EL (cell line): ENCODE data around the gene CYREN.

ENCODE experiments used
- DNase-seq: peaks from one replicate; pipeline ENCODE4 v3.0.0-alpha.2; 2016

The CYREN gene

DNA sequence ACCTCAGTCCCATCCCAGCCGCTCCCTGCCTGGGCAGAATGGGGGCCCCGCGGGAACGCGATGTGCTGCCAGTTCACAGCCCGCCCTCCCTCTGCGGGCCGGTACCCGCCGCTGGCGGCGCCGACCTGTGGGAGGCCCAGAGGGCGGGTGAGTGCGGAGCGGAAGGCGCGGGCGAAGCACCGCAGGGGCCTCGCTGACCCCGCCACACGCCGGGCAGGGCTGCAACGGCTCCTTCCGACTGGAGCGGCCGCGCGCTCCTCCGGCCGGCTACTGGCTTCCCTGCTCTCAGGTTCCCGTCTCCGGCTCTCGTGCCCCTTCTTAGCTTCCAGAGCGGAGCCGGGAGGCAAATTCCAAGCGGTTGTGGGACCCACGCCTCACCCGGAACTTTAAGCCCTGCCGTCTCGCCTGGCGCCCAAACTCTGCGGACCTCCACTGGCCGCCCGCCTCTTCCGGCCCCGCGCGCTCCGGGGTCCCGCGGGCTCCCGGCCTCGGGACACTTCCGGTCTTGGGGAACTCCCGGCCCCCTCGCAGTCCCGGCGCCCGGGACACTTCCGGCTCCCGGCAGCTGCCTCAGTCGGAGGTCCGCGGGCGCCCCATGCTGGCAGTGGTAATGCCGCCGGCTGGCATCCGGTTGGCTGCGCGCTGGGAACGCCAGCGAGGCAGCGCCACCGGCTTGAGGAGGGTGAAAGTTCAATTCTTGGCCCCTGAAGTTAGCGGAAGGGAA lies at the start of gene CYREN:
CYREN (minus strand) TSS at position 434 of the 724 bp plus-strand sequence. CDS start 1,785 bp downstream, outside the sequence.
- DNase-seq: peak; percentile 95

DNA sequence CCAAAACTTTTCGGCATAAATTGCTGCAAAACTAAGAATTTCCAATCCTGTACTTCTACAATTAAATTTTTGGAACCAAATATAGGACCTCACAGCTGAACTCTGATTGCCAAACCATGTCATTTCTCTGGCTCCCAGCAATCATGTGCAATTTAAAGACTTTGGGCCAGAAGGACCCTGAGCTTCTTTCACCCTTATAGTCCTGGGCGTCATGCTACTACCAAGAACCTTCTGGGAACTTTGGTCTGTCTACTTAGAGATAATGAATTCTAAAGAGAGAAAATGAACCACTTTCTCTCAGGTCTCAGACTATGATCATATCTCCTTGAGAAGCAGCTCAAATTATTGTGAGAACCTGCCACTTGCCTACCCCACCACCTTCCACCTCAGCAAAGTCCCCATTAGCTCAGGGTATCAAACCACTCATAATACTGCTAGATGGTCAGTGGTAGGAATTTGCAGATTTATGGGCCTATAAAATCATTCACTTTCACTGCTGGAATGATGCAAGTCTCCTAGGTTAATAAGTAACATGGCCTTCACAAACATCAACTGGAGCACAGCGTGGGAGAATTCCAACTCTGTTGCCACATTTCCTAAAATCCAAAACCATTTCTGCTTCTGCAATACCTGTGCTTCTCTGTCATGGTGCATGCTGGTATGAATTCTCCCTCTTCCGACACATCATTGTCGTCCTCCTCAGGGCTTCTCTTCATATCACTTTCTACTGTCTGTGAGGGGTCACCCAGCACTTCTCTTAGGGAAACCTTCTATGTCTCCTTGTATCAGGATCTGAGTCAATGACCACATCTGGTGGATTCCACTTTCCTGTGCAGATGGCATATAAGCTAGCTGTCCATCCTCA lies 47.4 kb upstream of the CYREN start:
- no peak for DNase-seq

DNA sequence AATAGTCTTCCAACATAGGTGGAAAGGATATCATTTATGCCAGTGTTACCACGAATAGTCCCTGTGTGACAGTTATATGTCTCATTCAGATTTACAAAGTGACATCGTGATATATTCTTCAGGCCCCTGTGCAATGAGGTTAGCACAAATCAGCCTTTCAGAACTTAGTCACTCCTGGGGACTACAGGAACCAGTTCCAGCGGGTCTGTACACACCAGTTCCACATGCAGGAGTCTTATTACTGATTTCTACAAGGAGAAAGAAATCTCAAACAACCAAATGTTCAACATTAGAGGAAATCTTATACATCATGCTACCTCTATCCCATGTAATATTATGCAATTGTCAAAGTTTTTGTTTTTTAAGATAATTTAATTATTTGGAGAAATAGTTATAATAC lies 45.2 kb upstream of the CYREN start:
- no peak for DNase-seq

GRCh38 chr7:135215180-135215579 lies 44.7 kb upstream of the CYREN start:
- no peak for DNase-seq

- DNase-seq: no peak
Measured at GRCh38 chr7:135213831-135214230, 43.3 kb upstream of the CYREN start.

- DNase-seq: peak; percentile 43
Measured at GRCh38 chr7:135211946-135212685, 41.6 kb upstream of the CYREN start.

DNA sequence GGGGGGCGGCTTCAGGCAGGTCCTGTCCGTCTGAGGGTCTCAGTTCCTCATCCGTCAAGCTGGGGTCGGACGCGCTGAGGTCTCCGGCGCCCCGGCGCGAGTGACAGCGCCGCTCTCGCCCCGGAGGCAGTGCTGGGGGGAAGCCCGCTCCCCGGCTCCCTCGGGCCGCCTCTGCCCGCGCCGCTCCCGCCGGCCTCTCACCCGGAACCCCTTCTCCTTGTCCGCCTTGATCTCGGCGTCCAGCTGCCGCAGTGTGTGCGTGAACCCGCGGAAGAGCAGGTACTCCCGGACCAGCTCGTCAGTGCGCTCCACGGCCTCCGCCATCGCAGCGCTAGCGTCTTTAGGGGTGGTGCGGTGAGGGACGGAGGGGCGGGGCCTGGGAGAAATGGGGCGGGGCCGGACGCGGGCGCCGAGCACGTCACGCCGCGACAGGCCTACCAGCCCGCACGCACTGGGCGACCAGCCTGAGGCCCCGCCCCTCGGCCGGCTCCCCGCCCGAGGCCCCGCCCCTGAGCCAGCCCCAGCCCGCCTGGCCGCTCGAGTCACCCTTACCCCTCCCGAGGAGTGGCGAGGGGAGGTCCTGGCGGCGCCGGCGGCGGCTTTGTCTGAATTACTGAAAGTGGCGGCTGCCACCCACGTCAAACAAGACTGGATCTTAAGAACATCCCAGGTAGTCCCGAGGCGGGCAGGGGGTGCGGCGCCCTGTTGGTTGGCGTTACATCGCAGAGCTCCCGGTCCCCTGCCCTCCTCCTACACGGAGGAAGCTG lies 40.9 kb upstream of the CYREN start, which contains the start of gene WDR91:
WDR91 (minus strand) TSS at position 348 of the 767 bp plus-strand sequence; CDS start at position 324, 24 bp downstream.
- peak; percentile 92 for DNase-seq

DNA sequence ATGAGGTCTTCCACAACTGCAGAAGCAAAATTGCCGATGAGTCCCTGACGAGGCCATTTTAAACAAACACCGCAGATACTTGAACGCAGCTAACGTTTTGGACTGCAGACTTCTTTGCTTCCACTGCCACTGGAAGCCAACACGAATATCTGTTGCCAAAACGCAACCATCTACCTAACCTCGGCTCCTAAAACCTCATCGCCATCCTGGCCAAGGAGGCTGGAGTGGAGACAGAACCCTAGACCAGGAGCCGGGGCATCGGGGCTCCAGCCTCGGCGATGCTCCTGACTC lies 40.3 kb upstream of the CYREN start:
- DNase-seq: no peak

DNA sequence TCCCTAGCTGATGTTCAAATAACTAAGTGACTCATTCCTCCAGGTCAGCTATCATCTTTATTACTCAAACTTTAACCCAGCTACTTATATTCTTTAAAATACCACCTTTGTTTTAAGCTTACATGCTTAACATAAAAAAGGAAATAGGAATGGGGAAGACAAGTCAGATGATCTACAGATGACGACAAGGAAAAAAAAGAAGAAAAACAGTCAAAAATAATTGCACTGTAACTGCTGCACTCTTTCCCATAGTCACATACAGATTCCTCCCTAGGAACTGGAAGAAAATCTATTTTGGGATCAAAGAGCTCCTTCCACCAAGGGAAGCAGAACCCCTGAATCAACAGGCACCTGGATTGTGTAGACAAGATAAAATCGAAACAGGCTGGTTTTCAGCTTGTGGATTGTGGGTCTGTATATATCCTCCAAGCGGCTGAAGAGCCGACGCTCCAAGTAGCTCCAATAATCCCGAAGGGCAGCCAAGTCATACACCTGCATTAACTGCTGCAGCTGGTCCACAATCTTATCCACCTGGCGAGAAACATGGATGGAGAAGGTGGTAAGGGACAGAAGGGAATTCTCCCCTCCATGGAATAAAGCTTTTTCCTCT lies 38.8 kb upstream of the CYREN start:
- DNase-seq: no peak

DNA sequence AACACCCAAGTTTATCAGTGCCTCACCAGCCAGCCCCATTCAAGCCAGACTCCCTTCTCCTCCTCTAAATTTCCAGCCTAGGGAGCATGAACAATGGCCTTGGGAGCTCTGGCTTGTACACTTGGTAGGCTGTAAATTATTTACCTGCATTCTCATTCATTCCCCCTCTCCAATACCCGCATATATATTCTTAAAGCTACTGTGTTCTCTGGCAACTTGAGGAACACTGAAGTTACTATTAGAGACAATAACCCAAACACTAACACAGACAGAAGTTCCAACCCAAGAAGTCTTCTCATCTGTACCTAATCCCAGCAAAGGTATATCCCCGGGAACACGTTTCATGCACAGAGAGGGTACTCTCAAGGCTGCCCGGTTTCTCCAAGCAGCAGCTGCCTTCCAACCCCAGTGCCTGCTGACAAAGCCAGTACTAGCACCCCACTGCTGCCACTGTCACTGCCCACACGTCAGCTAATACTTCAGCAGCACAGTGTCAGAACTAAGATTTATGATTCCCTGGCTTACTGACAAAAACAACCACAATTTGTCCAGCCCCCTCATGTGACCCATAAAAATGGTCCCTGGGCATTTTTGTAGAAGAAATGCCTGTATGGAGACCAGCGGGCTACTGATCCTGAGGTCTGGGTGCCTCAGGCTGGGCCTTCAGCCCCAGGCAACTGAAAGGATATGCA lies 37.7 kb upstream of the CYREN start:
- no peak for DNase-seq

DNA sequence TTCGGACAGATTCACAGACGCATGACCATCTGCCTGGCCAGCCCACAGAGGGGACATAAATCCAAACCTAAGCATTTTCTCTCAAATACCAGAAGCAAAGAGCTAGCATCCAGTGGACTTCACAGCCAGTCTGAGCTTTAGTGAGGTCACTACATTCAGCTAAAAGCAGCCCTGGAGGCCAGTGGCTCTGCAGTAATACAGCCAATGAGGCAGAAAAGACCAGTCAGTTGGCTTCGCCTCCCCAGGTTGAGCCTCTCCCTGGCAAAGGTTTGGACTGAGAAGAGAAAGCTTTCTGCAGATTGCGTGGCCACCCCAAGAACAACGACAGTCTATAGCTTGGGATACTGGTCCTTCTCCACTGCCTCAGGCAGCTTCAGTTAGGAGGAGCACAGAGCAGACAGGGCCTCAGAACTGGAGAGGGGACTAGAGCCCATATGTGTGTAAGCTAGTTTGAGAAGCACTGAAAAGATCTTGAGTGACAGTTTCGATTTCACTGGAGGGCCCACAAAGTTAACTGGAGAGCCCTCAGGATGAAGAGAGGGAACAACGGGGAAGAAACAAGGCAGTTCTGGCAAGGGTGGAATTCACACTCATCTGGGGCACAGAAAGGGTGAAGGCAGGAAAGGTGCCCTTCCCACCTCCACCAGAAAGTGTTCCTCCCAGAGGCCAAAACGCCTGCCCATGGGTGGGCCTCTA lies 37.0 kb upstream of the CYREN start:
- no peak for DNase-seq

- DNase-seq: no peak
Measured at GRCh38 chr7:135206941-135207391, 36.5 kb upstream of the CYREN start.

- no peak for DNase-seq
Measured at GRCh38 chr7:135205850-135206249, 35.3 kb upstream of the CYREN start.

- DNase-seq: no peak
Measured at GRCh38 chr7:135204876-135205275, 34.4 kb upstream of the CYREN start.

GRCh38 chr7:135204341-135204749 lies 33.8 kb upstream of the CYREN start:
- peak; percentile 95 for DNase-seq

DNA sequence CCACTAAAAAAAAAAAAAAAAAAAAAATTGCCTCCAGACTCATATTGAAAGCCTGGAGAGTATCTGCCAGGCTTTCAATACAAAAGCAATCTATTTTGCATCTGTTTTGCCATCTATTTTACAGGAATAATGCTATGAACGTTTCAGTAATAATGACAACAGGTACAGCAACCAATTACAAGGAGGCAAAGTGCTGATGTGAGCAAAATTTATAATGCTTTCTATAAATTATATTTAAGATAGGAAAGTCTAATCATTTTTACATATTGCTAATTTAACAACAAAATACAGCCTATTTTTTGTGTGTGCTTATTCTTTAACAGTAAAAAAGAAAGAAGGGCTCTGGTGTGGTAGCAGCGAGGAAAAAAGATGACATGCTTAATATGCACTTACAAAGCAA lies 30.8 kb upstream of the CYREN start:
- DNase-seq: no peak

DNA sequence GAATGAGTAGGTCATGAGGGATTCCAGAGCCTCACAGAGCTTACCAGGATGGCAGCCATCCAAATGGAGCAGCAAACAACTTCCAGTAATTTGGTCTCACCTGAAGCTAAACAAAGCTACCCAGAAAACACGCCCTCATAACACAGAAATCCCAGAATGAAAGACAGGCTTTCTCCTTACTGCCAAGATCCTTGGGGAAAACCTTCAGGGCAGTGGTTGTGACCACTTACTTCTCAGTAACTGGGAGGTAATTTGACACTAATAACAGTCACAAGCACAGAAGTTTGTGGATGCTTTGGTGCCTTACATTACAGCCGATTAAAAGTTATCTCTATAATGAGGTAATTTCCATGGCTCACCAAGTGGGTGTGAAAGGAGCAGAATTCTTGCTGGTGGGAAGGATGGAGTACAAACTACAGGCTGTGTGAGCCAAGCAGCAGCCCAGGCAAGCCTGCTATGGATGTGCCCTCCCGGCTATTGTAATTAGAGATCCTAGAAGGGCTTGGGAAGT lies 30.4 kb upstream of the CYREN start:
- no peak for DNase-seq

DNA sequence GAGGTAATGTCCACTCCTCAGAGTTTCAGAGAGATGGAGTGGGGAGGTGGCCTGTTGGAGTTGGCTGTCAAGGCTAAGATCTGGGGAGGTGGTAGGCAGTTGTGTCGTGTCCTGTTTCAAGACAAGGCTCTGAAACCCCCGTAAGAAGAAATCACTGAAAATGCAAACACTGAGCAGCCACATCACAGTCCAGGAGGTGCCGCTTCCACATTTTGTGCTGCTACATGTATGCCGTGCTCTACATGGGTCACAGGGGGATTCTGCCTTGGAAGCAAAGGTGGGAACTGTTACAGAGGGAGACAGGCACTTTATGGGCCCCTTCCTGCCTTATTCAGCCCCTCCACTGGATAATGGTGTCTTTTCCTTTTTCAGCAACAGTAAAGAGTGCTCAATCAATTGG lies 28.9 kb upstream of the CYREN start:
- DNase-seq: no peak

GRCh38 chr7:135197906-135198655 lies 27.6 kb upstream of the CYREN start:
- DNase-seq: peak; percentile 66

- no peak for DNase-seq
Measured at GRCh38 chr7:135197343-135197742, 26.8 kb upstream of the CYREN start.
